ENCODE measurements around the gene NOC3L. TPM values are rescaled to one million over a fixed set of nuclear protein-coding genes. Genes with fewer than 3 reads are reported as not detected.

NOC3L gene
- total and polyA plus RNA-seq, 2 of the 4 experiments (the other 2 are of a cell fraction), result 11.9 to 26.5 TPM

DNA sequence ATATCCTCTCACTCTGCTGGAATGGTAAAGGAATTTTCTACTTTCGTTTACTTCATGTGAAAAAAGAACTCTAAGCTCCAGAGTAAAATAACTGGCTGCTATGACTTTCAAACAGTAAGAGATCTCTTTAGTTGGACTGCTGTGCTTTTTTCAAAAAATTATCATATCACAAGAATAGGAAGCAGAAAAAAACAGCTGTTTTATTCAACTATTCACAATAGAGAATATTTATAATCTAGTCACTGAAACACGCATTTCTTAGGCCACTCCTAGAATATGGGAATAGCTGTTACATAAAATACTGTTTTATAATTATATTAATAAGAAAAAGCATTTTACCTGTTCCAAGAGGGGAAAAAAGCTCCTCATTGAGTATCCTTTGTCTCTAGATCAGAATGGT is 29.7 kb downstream of the NOC3L start:
- no TSS peak for BruUV-seq (replicated peaks)
- Histone ChIP-seq H3K23ac (ENCODE audit: low read depth, low read length) (no peak overlapping the region), H3K4me1 (ENCODE audit: control insufficient read depth, insufficient read depth, low read length) (no peaks in the 10 kb centered on the region), H3K9ac (ENCODE audit: low read depth, low read length) (no peak overlapping the region), H3K56ac (ENCODE audit: extremely low read depth, insufficient read depth, low read length) (no peak overlapping the region), H2BK5ac (ENCODE audit: low read depth, low read length, poor library complexity, severe bottlenecking) (no peak overlapping the region), H3K79me1 (ENCODE audit: low read depth in 1 of 2, low read length in 2 of 2) (no peaks in the 10 kb centered on the region; a peak in 1 of 4 replicates), H4K8ac (ENCODE audit: low read depth in 2 of 2, low read length in 2 of 2) (no peak overlapping the region), H3K4me3 (ENCODE audit: insufficient read depth, low read depth, low read length) (no peak overlapping the region), H3K18ac (ENCODE audit: low read depth, low read length) (no peak overlapping the region), H3K9me3 (ENCODE audit: control insufficient read depth, insufficient read depth, low read length) (no peaks in the 10 kb centered on the region), H4K5ac (ENCODE audit: low read depth, low read length) (no peak overlapping the region), H3K4ac (ENCODE audit: low read depth, low read length) (no peak overlapping the region), H3K36me3 (ENCODE audit: control insufficient read depth, insufficient read depth, low read length) (peaks cover 19% of the 10 kb centered on the region), H4K20me1 (ENCODE audit: insufficient read depth, low read length) (no peaks in the 10 kb centered on the region; the same call in 1 of the 2 replicates), H2AFZ (replicated peaks; ENCODE audit: low read length, poor library complexity) (no peak overlapping the region), H3K4me2 (ENCODE audit: low read depth, low read length) (no peak overlapping the region), H3K27me3 (ENCODE audit: control insufficient read depth, insufficient read depth, low read length) (no peaks in the 10 kb centered on the region), H2AK9ac (replicated peaks; ENCODE audit: low read depth, low read length, poor library complexity) (no peak overlapping the region), H3K9me1 (ENCODE audit: insufficient read depth, low read length) (no peaks in the 10 kb centered on the region), H2BK120ac (ENCODE audit: low read depth, low read length) (no peak overlapping the region), H3K14ac (replicated peaks; ENCODE audit: low read depth, low read length) (no peak overlapping the region), H2AK5ac (ENCODE audit: low read depth, low read length) (no peak overlapping the region), H2BK15ac (ENCODE audit: low read depth, low read length) (no peak overlapping the region), H3K27ac (ENCODE audit: insufficient read depth, low read length) (no peak overlapping the region), H2BK20ac (ENCODE audit: low read depth, low read length) (no peak overlapping the region), H4K91ac (ENCODE audit: insufficient read depth, low read depth, low read length) (no peak overlapping the region)
- no peak for DNase-seq
- in situ Hi-C loops (cut with MboI; ENCODE audit: low sequenced_read_pairs) (no loop called here), dilution Hi-C loops (cut with HindIII; ENCODE audit: low sequenced_read_pairs, unreplicated experiment) (no loop called here), intact Hi-C loops (cut with micrococcal nuclease) (loop anchor here (10.0 kb wide), 2 partner anchors 628 to 1302 kb away; partner anchors contain the start of gene FRA10AC1)
- no CpG with 5 or more reads among the region's 2 CpGs for WGBS, 2 experiments (ENCODE audit: extremely low coverage in 2 of 2, insufficient read length in 1 of 2)
- ATAC-seq (ENCODE audit: low read depth), result no peak
- POLR2A ChIA-PET (ENCODE audit: unreplicated experiment), result no interaction called here
- CTCF ChIA-PET, result interaction anchor here (0.9 to 1.5 kb wide), 4 partner anchors 13 to 416 kb away, joined by 4 to 7 read pairs (median 6); no protein-coding TSS in a partner anchor
- TF ChIP-seq RAD21 (IDR thresholded peaks at IDR 0.05; ENCODE audit: low read length), result no peak
- TF ChIP-seq MAFK (IDR thresholded peaks at IDR 0.05; ENCODE audit: low read depth, low read length), result no peak
- no peak for TF ChIP-seq FOS (IDR thresholded peaks at IDR 0.05; ENCODE audit: low read depth, low read length)
- TF ChIP-seq CHD1 (IDR thresholded peaks at IDR 0.05; ENCODE audit: low read depth, low read length), result no peak
- TF ChIP-seq, protein P1, sequence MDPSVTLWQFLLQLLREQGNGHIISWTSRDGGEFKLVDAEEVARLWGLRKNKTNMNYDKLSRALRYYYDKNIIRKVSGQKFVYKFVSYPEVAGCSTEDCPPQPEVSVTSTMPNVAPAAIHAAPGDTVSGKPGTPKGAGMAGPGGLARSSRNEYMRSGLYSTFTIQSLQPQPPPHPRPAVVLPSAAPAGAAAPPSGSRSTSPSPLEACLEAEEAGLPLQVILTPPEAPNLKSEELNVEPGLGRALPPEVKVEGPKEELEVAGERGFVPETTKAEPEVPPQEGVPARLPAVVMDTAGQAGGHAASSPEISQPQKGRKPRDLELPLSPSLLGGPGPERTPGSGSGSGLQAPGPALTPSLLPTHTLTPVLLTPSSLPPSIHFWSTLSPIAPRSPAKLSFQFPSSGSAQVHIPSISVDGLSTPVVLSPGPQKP (IDR thresholded peaks at IDR 0.05; ENCODE audit: borderline replicate concordance, low read depth, low read length), result no peak
- TF ChIP-seq MAZ (IDR thresholded peaks at IDR 0.05; ENCODE audit: borderline replicate concordance, low read depth, low read length), result no peak
- TF ChIP-seq NFE2L2 (IDR thresholded peaks at IDR 0.05; ENCODE audit: low read depth, low read length), result no peak
- no peak for TF ChIP-seq RFX5 (IDR thresholded peaks at IDR 0.05; ENCODE audit: low read depth, low read length)
- TF ChIP-seq CEBPB (IDR thresholded peaks at IDR 0.05; ENCODE audit: low read depth, low read length), result no peak
- TF ChIP-seq, protein P2, sequence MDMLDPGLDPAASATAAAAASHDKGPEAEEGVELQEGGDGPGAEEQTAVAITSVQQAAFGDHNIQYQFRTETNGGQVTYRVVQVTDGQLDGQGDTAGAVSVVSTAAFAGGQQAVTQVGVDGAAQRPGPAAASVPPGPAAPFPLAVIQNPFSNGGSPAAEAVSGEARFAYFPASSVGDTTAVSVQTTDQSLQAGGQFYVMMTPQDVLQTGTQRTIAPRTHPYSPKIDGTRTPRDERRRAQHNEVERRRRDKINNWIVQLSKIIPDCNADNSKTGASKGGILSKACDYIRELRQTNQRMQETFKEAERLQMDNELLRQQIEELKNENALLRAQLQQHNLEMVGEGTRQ (IDR thresholded peaks at IDR 0.05; ENCODE audit: low read depth, low read length), result no peak
- TF ChIP-seq, protein P3, sequence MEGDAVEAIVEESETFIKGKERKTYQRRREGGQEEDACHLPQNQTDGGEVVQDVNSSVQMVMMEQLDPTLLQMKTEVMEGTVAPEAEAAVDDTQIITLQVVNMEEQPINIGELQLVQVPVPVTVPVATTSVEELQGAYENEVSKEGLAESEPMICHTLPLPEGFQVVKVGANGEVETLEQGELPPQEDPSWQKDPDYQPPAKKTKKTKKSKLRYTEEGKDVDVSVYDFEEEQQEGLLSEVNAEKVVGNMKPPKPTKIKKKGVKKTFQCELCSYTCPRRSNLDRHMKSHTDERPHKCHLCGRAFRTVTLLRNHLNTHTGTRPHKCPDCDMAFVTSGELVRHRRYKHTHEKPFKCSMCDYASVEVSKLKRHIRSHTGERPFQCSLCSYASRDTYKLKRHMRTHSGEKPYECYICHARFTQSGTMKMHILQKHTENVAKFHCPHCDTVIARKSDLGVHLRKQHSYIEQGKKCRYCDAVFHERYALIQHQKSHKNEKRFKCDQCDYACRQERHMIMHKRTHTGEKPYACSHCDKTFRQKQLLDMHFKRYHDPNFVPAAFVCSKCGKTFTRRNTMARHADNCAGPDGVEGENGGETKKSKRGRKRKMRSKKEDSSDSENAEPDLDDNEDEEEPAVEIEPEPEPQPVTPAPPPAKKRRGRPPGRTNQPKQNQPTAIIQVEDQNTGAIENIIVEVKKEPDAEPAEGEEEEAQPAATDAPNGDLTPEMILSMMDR (conservative IDR thresholded peaks at IDR 0.05; ENCODE audit: low read depth, low read length), result no peak
- TF ChIP-seq RCOR1 (IDR thresholded peaks at IDR 0.05; ENCODE audit: insufficient replicate concordance, low read length), result no peak
- TF ChIP-seq MXI1 (IDR thresholded peaks at IDR 0.05; ENCODE audit: borderline replicate concordance, low read depth, low read length), result no peak
- TF ChIP-seq BHLHE40 (IDR thresholded peaks at IDR 0.05; ENCODE audit: low read depth, low read length), result no peak
- TF ChIP-seq POLR2A (IDR thresholded peaks at IDR 0.05; ENCODE audit: low read depth, low read length), result no peak
